Measurements from ENCODE around the gene SETBP1.
A peak's percentile ranks its signal among the peaks of the same experiment; 100 is the strongest.

Gene SETBP1

DNA sequence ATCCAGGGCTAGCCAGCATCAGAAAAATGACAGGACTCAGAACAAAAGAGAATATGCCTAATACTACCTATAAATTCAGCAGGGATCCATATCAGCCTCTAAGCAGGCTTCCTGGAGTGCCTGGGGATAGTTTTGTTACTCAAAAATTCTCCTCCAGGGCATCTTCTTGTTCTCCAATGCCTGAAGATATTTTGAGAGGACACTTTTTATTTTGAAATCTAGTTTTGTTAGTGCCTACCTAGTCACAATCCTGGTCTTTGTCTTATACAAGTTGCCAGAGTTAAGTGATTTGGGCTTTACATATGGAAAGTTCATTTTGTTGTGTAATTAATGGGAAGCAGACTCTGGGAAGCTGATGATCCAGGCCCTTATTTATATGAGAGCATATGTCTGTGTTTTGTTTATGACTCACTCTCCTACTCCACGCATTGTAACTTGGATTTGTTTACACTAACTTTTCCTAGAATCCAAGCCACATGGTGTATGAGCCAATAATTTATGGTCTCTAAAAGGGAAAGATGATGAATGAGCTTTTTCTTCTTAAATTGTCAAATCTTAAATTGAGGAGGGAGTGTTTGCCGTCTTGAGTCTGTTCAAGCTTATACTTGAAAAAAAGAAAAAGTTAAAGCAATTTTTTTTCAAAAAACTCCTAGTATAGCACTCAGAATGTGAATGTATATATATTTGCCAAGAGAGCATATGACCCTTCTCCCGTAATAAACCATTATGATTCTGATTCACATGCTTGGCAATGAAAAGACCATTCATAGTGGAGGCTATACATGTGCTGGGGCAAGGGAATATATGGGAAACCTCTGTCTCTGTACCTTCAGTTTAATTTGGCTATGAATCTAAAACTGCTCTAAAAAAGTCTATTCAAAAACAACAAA is 370.3 kb downstream of the SETBP1 start:
- DNase-seq: no peak

- DNase-seq: no peak
These were observed 373.9 kb downstream of the SETBP1 start for GRCh38 chr18:45054636-45055035.

- no peak for DNase-seq
These were observed 375.1 kb downstream of the SETBP1 start for GRCh38 chr18:45055811-45056210.

DNA sequence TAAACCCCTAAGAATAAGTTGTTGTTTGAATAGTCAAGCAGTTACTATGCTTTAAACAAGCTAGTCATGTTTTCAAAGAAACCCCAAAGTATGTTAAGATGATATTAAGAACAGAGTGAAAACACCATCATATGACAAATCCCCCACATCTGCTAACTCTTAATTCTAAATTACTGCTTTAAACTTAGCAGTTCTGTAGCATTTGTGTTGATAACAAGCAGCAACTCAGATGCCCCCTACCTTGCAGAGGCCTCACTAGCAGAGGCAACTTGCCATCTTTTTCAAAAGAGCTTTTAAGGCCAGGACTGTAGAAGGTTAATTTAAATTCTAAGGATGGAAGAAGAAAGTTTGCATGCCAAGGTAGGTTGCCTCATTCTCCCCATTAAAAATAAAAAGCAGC is 376.2 kb downstream of the SETBP1 start:
- no peak for DNase-seq

- DNase-seq: no peak
These were observed 377.4 kb downstream of the SETBP1 start for GRCh38 chr18:45057955-45058600.

- peak; percentile 73 for DNase-seq
These were observed 379.0 kb downstream of the SETBP1 start for GRCh38 chr18:45059695-45060094.

DNA sequence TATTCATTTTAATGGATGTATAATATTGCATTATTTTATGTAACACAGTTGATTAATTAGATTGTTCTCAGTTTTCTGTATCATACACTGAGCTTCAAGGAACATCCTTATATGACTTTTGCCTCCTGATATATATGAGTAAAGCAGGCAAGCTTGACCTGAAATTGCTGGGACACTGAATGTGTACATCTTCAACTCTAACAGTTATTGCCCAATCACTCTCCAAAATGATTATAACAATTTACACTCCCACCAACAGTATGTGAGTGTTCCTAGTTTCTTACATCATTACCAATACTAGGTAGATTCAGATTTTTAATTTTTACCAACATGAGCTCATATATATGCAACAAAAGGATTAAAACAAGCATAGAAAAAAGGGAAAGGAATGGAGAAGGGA is 379.4 kb downstream of the SETBP1 start:
- DNase-seq: peak; percentile 22 to 43

DNA sequence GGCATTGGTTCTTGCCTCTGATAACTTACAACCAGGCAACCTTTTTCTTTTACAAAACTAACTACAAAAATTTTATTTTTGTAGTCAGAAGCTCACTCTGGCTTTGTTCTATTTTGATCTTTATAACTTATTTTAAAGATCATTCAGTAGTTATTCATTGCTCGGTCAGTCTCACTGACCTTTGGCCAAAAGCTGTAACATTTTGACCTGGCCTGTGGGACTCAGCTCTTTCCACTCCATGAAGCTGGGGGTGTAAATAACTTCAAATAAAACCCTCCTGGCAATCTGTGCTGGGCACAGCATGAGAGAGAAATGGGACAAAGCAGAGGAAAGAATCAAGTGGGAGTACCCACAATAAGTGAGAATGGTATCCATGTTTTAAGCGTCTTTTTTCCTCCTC is 380.7 kb downstream of the SETBP1 start:
- no peak for DNase-seq

- DNase-seq: no peak
These were observed 382.8 kb downstream of the SETBP1 start for GRCh38 chr18:45063246-45064038.

GRCh38 chr18:45066210-45066609 is 385.5 kb downstream of the SETBP1 start:
- peak; percentile 20 to 46 for DNase-seq

DNA sequence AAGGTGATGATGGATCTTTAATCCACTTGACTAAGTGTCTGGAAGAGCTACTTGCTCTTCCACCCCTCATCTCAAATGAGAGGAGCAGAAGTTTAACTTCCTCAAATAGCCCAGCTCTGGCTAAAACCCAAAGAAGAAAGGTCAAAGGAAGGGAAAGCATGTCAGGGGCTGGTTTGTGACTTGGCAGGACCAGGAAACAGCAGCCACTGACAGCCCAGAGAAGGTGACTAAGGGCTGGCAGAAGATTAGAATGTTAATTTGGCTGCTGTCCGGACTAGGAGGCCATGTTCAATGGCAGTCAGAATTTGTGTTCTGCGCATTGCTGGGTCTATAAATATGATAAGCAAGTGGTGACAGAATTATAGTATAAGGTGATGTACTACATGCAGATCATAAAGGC is 386.2 kb downstream of the SETBP1 start:
- DNase-seq: peak; percentile 89 to 90

DNA sequence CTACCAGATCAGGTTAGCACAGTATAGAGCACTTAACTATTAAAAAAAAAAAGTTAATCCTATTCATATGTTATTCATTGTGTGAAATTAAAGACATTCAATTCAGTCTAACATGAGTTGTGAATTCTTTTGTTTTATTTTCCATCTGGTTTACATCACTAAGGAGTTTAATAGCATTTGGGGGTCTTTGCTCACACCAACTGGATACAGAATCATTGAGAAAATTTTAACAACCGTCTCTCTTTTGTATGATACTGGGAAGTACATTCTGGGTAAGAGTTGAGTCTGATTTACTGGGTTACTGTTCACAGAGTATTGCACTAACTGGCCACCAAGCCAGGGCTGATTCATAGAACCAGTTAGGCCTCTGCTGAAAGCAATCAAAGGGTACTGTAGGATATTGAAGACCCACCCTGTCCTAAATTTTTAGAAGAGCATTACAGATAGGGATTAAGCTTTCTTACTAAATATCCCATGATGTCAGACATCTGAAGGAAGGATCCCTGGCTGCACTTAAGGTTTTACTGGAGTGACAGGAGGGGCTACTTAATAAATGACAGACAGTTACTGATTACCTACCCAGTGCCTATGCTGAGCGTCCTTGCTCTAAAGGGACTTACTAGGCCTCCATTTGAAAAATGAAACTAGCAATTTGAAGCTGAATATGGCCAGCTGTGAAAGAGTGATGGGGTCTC is 387.9 kb downstream of the SETBP1 start:
- no peak for DNase-seq

DNA sequence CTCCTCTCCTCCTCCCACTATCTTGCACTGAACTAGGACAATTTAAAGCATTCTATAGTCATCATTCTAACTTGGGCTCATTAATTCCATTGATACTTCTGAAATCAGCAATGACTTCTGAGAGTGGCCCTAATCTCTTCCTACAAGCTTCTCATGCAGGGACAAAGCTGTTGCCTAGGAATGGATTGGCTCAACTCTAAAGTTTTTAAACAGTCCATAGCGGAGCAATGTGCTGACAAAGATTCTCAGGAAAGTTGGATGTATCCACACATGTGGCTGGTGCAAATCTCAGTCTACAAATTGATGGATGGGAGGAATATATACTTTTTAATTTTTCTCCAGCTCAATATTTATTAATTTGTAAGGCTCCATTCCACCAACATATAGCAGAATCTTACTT is 388.9 kb downstream of the SETBP1 start:
- DNase-seq: no peak

DNA sequence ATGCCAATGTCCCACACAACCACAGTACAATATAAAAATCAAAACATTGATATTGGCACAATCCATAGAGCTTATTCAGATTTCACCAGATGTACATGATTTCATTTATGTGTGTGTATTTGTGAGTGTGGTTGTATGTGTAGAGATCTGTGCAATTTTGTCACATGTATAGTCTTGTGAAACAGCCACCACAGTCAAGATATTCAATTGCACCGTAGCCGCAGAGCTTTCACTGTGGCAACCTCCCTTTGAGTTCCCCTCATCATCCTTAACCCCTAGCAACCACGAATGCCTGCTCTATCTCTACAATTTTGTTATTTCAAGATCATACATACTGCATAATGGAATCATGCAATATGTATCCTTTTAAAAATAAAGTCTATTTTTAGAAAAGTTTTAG is 391.3 kb downstream of the SETBP1 start:
- DNase-seq: peak; percentile 47 to 50

DNA sequence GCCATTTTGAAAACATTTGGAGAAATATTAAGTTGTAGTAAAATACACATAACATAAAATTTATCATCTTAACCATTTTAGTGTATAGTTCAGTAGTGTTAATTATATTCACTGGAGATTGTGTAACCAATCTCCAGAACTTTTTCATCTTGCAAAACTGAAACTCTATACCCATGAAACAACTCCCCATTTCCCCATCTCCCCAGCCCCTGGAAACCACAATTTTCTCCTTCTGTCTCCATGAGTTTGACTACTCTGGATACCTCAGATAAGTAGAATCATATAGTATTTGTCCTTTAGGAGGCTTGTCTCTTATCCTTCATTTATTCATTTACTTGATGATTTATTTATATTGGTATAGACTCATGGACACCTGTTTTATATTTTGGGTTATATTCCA is 392.9 kb downstream of the SETBP1 start:
- peak in 1 of 2 experiments; percentile 5 for DNase-seq

GRCh38 chr18:45081566-45082181 is 401.0 kb downstream of the SETBP1 start:
- DNase-seq: peak; percentile 28 to 29

- no peak for DNase-seq
These were observed 402.7 kb downstream of the SETBP1 start for GRCh38 chr18:45083226-45083855.

GRCh38 chr18:45084206-45084605 is 403.5 kb downstream of the SETBP1 start:
- no peak for DNase-seq

DNA sequence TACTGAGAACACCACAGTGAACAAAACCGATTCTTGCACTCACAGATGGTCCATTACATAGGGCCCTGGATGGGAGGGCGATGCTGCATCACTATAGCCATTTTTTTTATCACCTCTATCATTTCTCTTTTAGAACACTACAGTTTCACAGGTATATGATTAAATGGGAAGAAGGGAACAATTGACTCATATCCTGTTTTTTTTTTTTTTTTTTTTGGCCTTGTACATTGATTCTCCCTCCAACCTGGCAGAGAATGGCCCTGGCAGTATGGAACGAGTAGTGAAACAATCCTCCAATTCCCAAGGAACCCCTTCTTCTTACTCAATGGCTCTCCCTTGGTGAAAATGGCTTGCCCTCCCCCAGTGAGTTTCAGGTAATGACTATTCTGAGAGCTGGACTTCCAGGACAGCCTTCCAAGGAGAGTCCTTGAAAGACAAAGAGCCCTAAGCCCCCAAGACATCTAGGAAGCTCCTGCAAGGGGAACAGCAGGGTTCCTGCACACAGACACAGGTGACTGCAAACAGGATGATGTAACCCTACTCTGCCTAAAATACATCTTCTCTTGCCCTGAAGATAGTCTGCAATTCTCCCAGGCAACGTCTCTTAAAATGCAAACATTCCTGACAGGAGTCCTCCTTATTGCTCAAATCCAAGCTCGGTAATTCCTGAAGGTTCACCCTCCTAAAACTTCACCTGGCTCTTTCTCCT is 405.4 kb downstream of the SETBP1 start:
- no peak for DNase-seq

GRCh38 chr18:45086777-45087176 is 406.1 kb downstream of the SETBP1 start:
- DNase-seq: no peak

- DNase-seq: no peak
These were observed 409.9 kb downstream of the SETBP1 start for GRCh38 chr18:45090526-45091140.
